COLO668 (cell line): ENCODE results near the gene ZBED6.

ENCODE experiments used
- DNase-seq: peaks from one replicate; lab custom pipeline; 2025; ENCODE audit not compliant: unreplicated experiment; lab: John Stamatoyannopoulos, UW

Gene ZBED6

GRCh38 chr1:203835476-203835875, 40.1 kb downstream of the ZBED6 start:
- no peak for DNase-seq

GRCh38 chr1:203839081-203839480, 43.7 kb downstream of the ZBED6 start:
- DNase-seq = no peak

- DNase-seq = no peak
These were observed 44.9 kb downstream of the ZBED6 start for GRCh38 chr1:203840208-203840808.

- no peak for DNase-seq
These were observed 47.1 kb downstream of the ZBED6 start for GRCh38 chr1:203842559-203842876.

- no peak for DNase-seq
These were observed 48.0 kb downstream of the ZBED6 start for GRCh38 chr1:203843435-203843834.
